Mesendoderm (in vitro differentiated cells): ENCODE data around the gene FABP3.

Experiments used
- DNase-seq: peaks from one replicate; pipeline ENCODE4 v3.0.0; 2013
- H2AK5ac ChIP-seq: 2 replicates; pipeline ENCODE4 v1.6.1; 2013; ENCODE audit warnings: low read length, inconsistent platforms
- H2BK120ac ChIP-seq: 2 replicates; pipeline ENCODE4 v1.6.1; 2013; ENCODE audit warnings: low read depth, mild to moderate bottlenecking, low read length, moderate library complexity, mixed read lengths
- H2BK15ac ChIP-seq: replicated peaks from 2 replicates; pipeline ENCODE4 v1.6.1; 2013; ENCODE audit warnings: low read depth, mild to moderate bottlenecking, moderate library complexity
- H2BK5ac ChIP-seq: 2 replicates; pipeline ENCODE4 v1.6.1; 2013; ENCODE audit warnings: low read length, inconsistent platforms
- H3K18ac ChIP-seq: 2 replicates; pipeline ENCODE4 v1.6.1; 2013; ENCODE audit warnings: mild to moderate bottlenecking, low read length, mixed read lengths
- H3K23ac ChIP-seq: one replicate; pipeline ENCODE4 v1.6.1; 2013; ENCODE audit warnings: low read length
- H3K27ac ChIP-seq: 2 replicates; pipeline ENCODE4 v1.5.1; 2013; ENCODE audit warnings: low read depth, mild to moderate bottlenecking, inconsistent platforms, low read length, moderate library complexity
- H3K27me3 ChIP-seq: 2 replicates; pipeline ENCODE4 v1.6.1; 2013; ENCODE audit warnings: low read length, control low read depth, mild to moderate bottlenecking, inconsistent platforms; ENCODE audit not compliant: insufficient read depth, poor library complexity
- H3K36me3 ChIP-seq: 2 replicates; pipeline ENCODE4 v1.6.1; 2013; ENCODE audit warnings: low read length, inconsistent platforms; ENCODE audit not compliant: control insufficient read depth, insufficient read depth
- H3K4ac ChIP-seq: one replicate; pipeline ENCODE4 v1.6.1; 2013; ENCODE audit warnings: low read depth, mild to moderate bottlenecking, low read length, moderate library complexity
- H3K4me1 ChIP-seq: 2 replicates; pipeline ENCODE4 v1.6.1; 2013; ENCODE audit warnings: low read depth, low read length, inconsistent platforms; ENCODE audit not compliant: control insufficient read depth
- H3K4me2 ChIP-seq: 2 replicates; pipeline ENCODE4 v1.6.1; 2013; ENCODE audit warnings: low read length
- H3K4me3 ChIP-seq: 2 replicates; pipeline ENCODE4 v1.5.1; 2013; ENCODE audit warnings: mild to moderate bottlenecking, low read length
- H3K56ac ChIP-seq: one replicate; pipeline ENCODE4 v1.6.1; 2013; ENCODE audit warnings: low read length
- H3K79me1 ChIP-seq: 2 replicates; pipeline ENCODE4 v1.6.1; 2013; ENCODE audit warnings: low read length, inconsistent platforms
- H3K79me2 ChIP-seq: 2 replicates; pipeline ENCODE4 v1.6.1; 2013; ENCODE audit warnings: mild to moderate bottlenecking, low read length; ENCODE audit not compliant: control insufficient read depth, insufficient read depth
- H3K9ac ChIP-seq: 2 replicates; pipeline ENCODE4 v1.6.1; 2013; ENCODE audit warnings: low read length, inconsistent platforms
- H4K5ac ChIP-seq: one replicate; pipeline ENCODE4 v1.6.1; 2013; ENCODE audit warnings: low read length
- H4K8ac ChIP-seq: one replicate; pipeline ENCODE4 v1.6.1; 2013; ENCODE audit warnings: low read depth, mild to moderate bottlenecking, control low read depth, low read length, moderate library complexity
- WGBS: extraction: QIAGEN DNeasy Blood & Tissue Kit; methylation state at CpG from one replicate; pipeline ENCODE4 v1.1.7; 2013; ENCODE audit warnings: low lambda C conversion rate, missing lambda C conversion rate; ENCODE audit not compliant: insufficient coverage; ENCODE audit errors: extremely low coverage; 5-methylcytosine and 5-hydroxymethylcytosine counted together

Gene FABP3

GRCh38 chr1:31405578-31406245 lies 32.8 kb upstream of the FABP3 start:
- Histone ChIP-seq H3K56ac (no peak overlapping the region), H2AK5ac (no peak overlapping the region), H3K18ac (no peak overlapping the region), H3K4me3 (no peak overlapping the region), H3K4ac (no peak overlapping the region), H2BK120ac (no peak overlapping the region), H4K5ac (no peak overlapping the region), H3K27me3 (no peaks in the 10 kb centered on the region), H2BK5ac (no peak overlapping the region), H3K4me1 (no peaks in the 10 kb centered on the region), H3K36me3 (no peaks in the 10 kb centered on the region), H3K27ac (no peak overlapping the region), H3K4me2 (no peak overlapping the region), H4K8ac (no peak overlapping the region), H2BK15ac (no peak overlapping the region), H3K23ac (no peak overlapping the region), H3K79me2 (no peaks in the 10 kb centered on the region), H3K79me1 (no peaks in the 10 kb centered on the region), H3K9ac (no peak overlapping the region)
- no peak for DNase-seq
- no CpG with 5 or more reads among the region's 6 CpGs for WGBS

GRCh38 chr1:31401241-31401640 lies 28.4 kb upstream of the FABP3 start:
- H2BK120ac ChIP-seq = no peak overlapping the region
- H3K9ac ChIP-seq = no peak overlapping the region
- no peak overlapping the region for H3K4me3 ChIP-seq
- no peak overlapping the region for H3K4ac ChIP-seq
- no peak overlapping the region for H3K4me2 ChIP-seq
- no CpG with 5 or more reads among the region's 2 CpGs for WGBS
- no peak overlapping the region for H2AK5ac ChIP-seq
- H3K79me1 ChIP-seq = no peaks in the 10 kb centered on the region
- no peak overlapping the region for H4K5ac ChIP-seq
- no peaks in the 10 kb centered on the region for H3K36me3 ChIP-seq
- no peak for DNase-seq
- no peak overlapping the region for H3K18ac ChIP-seq
- no peak overlapping the region for H2BK15ac ChIP-seq
- H3K79me2 ChIP-seq = no peaks in the 10 kb centered on the region
- H3K23ac ChIP-seq = no peak overlapping the region
- no peaks in the 10 kb centered on the region for H3K27me3 ChIP-seq
- no peak overlapping the region for H3K56ac ChIP-seq
- H2BK5ac ChIP-seq = no peak overlapping the region
- H3K27ac ChIP-seq = no peak overlapping the region
- H4K8ac ChIP-seq = no peak overlapping the region
- H3K4me1 ChIP-seq = no peaks in the 10 kb centered on the region

GRCh38 chr1:31400393-31400792 lies 27.5 kb upstream of the FABP3 start:
- Histone ChIP-seq H2BK15ac (no peak overlapping the region), H2BK5ac (no peak overlapping the region), H3K79me1 (no peaks in the 10 kb centered on the region), H2AK5ac (no peak overlapping the region), H4K5ac (no peak overlapping the region), H3K4me3 (no peak overlapping the region), H3K4me1 (no peaks in the 10 kb centered on the region), H3K18ac (no peak overlapping the region), H3K27ac (no peak overlapping the region), H3K4ac (no peak overlapping the region), H3K9ac (no peak overlapping the region), H2BK120ac (no peak overlapping the region), H3K36me3 (no peaks in the 10 kb centered on the region), H3K27me3 (no peaks in the 10 kb centered on the region), H4K8ac (no peak overlapping the region), H3K79me2 (no peaks in the 10 kb centered on the region), H3K56ac (no peak overlapping the region), H3K4me2 (no peak overlapping the region), H3K23ac (no peak overlapping the region)
- WGBS = 100% methylated on average over 1 of the region's 3 CpGs
- DNase-seq = no peak

- Histone ChIP-seq H3K4me1 (no peaks in the 10 kb centered on the region), H2AK5ac (no peak overlapping the region), H3K36me3 (no peaks in the 10 kb centered on the region), H3K79me2 (no peaks in the 10 kb centered on the region), H3K27me3 (no peaks in the 10 kb centered on the region), H3K4me2 (no peak overlapping the region), H3K79me1 (no peaks in the 10 kb centered on the region), H3K4me3 (no peak overlapping the region), H3K9ac (no peak overlapping the region), H2BK5ac (no peak overlapping the region), H3K4ac (no peak overlapping the region), H3K27ac (no peak overlapping the region), H2BK120ac (no peak overlapping the region), H4K5ac (no peak overlapping the region), H4K8ac (no peak overlapping the region), H2BK15ac (no peak overlapping the region), H3K18ac (no peak overlapping the region), H3K56ac (no peak overlapping the region), H3K23ac (no peak overlapping the region)
- WGBS = no CpG with 5 or more reads among the region's 3 CpGs
- no peak for DNase-seq
These were observed 27.1 kb upstream of the FABP3 start for GRCh38 chr1:31399976-31400375.

- WGBS = no CpG with 5 or more reads among the region's 2 CpGs
These were observed 25.4 kb upstream of the FABP3 start for GRCh38 chr1:31398246-31398645.

More at GRCh38 chr1:31398246-31398645, 25.4 kb upstream of the FABP3 start:
- Histone ChIP-seq H3K27me3 (no peaks in the 10 kb centered on the region), H3K4me1 (no peaks in the 10 kb centered on the region), H4K8ac (no peak overlapping the region), H2BK15ac (no peak overlapping the region), H4K5ac (no peak overlapping the region), H3K56ac (no peak overlapping the region), H3K27ac (no peak overlapping the region), H3K4me2 (no peak overlapping the region), H3K36me3 (no peaks in the 10 kb centered on the region), H3K79me2 (no peaks in the 10 kb centered on the region), H3K4me3 (no peak overlapping the region), H3K23ac (no peak overlapping the region), H3K18ac (no peak overlapping the region), H3K9ac (no peak overlapping the region), H3K79me1 (no peaks in the 10 kb centered on the region), H2BK5ac (no peak overlapping the region), H3K4ac (no peak overlapping the region), H2BK120ac (no peak overlapping the region), H2AK5ac (no peak overlapping the region)
- DNase-seq = no peak
